Endothelial cell of umbilical vein (primary cell): ENCODE measurements around the gene CYP46A1. TPM values are rescaled to one million over a fixed set of nuclear protein-coding genes. Genes with fewer than 3 reads are reported as not detected.

Experiments
- BruUV-seq: library from RNA; stranded (reverse); fragments of 400-500 nt; replicated peaks from 2 replicates; lab custom pipeline; 2021; lab: Mats Ljungman, UMichigan
- CTCF ChIA-PET: fragments of 300-600, 350-600 bp; sonication (Branson Sonifier 250); formaldehyde crosslinking; loops from one replicate; lab custom pipeline; 2021; ENCODE audit warnings: antibody characterized with exemption, inconsistent platforms; lab: Charles Lee
- POLR2A ChIA-PET: fragments of 300-600, 350-600 bp; sonication (Branson Sonifier 250); formaldehyde crosslinking; loops from one replicate; lab custom pipeline; 2021; ENCODE audit warnings: antibody characterized with exemption, inconsistent platforms; lab: Charles Lee
- DNase-seq: peaks from one replicate; pipeline ENCODE4 v3.0.0-alpha.2; 2011; ENCODE audit warnings: low read depth, low spot score
- FAIRE-seq: peaks from 2 replicates; lab custom pipeline; 2011; peaks lifted over from hg19 to GRCh38; lab: Jason Lieb, UNC
- H2AFZ ChIP-seq: 2 replicates; pipeline ENCODE4 v1.6.0; 2012; ENCODE audit warnings: low read depth, low read length, control low read depth, inconsistent platforms
- H3K27ac ChIP-seq: 2 replicates; pipeline ENCODE4 v1.5.1; 2011; ENCODE audit warnings: low read depth, mild to moderate bottlenecking, control low read depth, low read length, moderate library complexity; ENCODE audit not compliant: insufficient read depth
- H3K27me3 ChIP-seq, 2 experiments: 2 replicates each; pipeline versions ENCODE4 v1.6.0 to v1.6.1; 2011; ENCODE audit warnings: low read length in 2 of 2, mixed read lengths in 1 of 2; ENCODE audit not compliant: control insufficient read depth in 2 of 2, insufficient read depth in 2 of 2
- H3K36me3 ChIP-seq, 2 experiments: 2 replicates in 1 of 2; 3 replicates in 1 of 2; pipeline ENCODE4 v1.5.1; 2011; ENCODE audit warnings: low read length in 2 of 2, mild to moderate bottlenecking in 1 of 2, moderate library complexity in 1 of 2; ENCODE audit not compliant: control insufficient read depth in 2 of 2, insufficient read depth in 2 of 2; ENCODE audit errors: extremely low read depth in 1 of 2
- H3K4me1 ChIP-seq: 3 replicates; pipeline ENCODE4 v1.5.1; 2011; ENCODE audit warnings: mild to moderate bottlenecking, low read length; ENCODE audit not compliant: control insufficient read depth, insufficient read depth; ENCODE audit errors: extremely low read depth
- H3K4me2 ChIP-seq: 2 replicates; pipeline ENCODE4 v1.6.1; 2011; ENCODE audit warnings: low read length, control low read depth, mixed read lengths; ENCODE audit not compliant: insufficient read depth
- H3K4me3 ChIP-seq, 3 experiments: fragments of 200-600 bp in 1 of 3; sonication (generic), shearing (Covaris generic) in 1 of 3; replicated peaks in 1 of 3; 2 replicates each; pipeline ENCODE4 v1.5.1; 2011 to 2016; ENCODE audit warnings: control low read depth in 3 of 3, low read length in 3 of 3, mild to moderate bottlenecking in 2 of 3, inconsistent platforms in 1 of 3, low read depth in 1 of 3, moderate library complexity in 1 of 3; ENCODE audit not compliant: insufficient read depth in 1 of 3
- H3K79me2 ChIP-seq: 2 replicates; pipeline ENCODE4 v1.6.0; 2012; ENCODE audit warnings: low read length, inconsistent platforms; ENCODE audit not compliant: control insufficient read depth, insufficient read depth
- H3K9ac ChIP-seq: replicated peaks from 2 replicates; pipeline ENCODE3; 2011; ENCODE audit warnings: low read length, control low read depth; ENCODE audit not compliant: insufficient read depth; ENCODE audit errors: extremely low read depth
- H3K9me1 ChIP-seq: replicated peaks from 3 replicates; pipeline ENCODE4 v1.6.0; 2011; ENCODE audit warnings: mild to moderate bottlenecking, low read length; ENCODE audit not compliant: control insufficient read depth, insufficient read depth; ENCODE audit errors: extremely low read depth
- H3K9me3 ChIP-seq: replicated peaks from 2 replicates; pipeline ENCODE4 v1.5.1; 2012; ENCODE audit warnings: low read length, inconsistent platforms; ENCODE audit not compliant: control insufficient read depth, insufficient read depth
- H4K20me1 ChIP-seq: replicated peaks from 2 replicates; pipeline ENCODE3; 2011; ENCODE audit warnings: mild to moderate bottlenecking, low read length; ENCODE audit not compliant: control insufficient read depth, insufficient read depth; ENCODE audit errors: extremely low read depth
- EZH2 ChIP-seq: IDR thresholded peaks from 2 replicates; pipeline ENCODE4 v1.6.1; 2012; ENCODE audit warnings: borderline replicate concordance, low read depth, mild to moderate bottlenecking, moderate library complexity, low read length, inconsistent platforms; ENCODE audit not compliant: severe bottlenecking
- FOS ChIP-seq: IDR thresholded peaks from 2 replicates; pipeline ENCODE4 v1.6.1; 2011; ENCODE audit warnings: mild to moderate bottlenecking, low read length, moderate library complexity, borderline replicate concordance; ENCODE audit not compliant: insufficient read depth
- GATA2 ChIP-seq: IDR thresholded peaks from 2 replicates; pipeline ENCODE4 v1.7.0; 2011; ENCODE audit warnings: low read depth, mild to moderate bottlenecking, moderate library complexity, mixed read lengths, low read length; ENCODE audit not compliant: insufficient read length, insufficient read depth
- JUN ChIP-seq: IDR thresholded peaks from 2 replicates; pipeline ENCODE4 v1.6.1; 2011; ENCODE audit warnings: borderline replicate concordance, low read depth; ENCODE audit not compliant: insufficient read length, insufficient read depth
- MYC ChIP-seq: IDR thresholded peaks from one replicate; pipeline ENCODE4 v1.6.1; 2011; ENCODE audit warnings: mild to moderate bottlenecking, low read depth, low read length
- POLR2A ChIP-seq: IDR thresholded peaks from 2 replicates; pipeline ENCODE4 v1.6.1; 2012; ENCODE audit warnings: low read depth, mild to moderate bottlenecking, control low read depth, low read length
- POLR2AphosphoS5 ChIP-seq: IDR thresholded peaks from 2 replicates; pipeline ENCODE4 v1.6.1; 2012; ENCODE audit warnings: low read depth, mild to moderate bottlenecking, control low read depth, low read length, moderate library complexity; ENCODE audit not compliant: insufficient read depth
- dilution Hi-C: fragments of 300-500 bp; cut with MboI; formaldehyde crosslinking; loops from one replicate; pipeline ENCODE4 v1.15.0; 2019; ENCODE audit warnings: low sequenced_read_pairs; ENCODE audit not compliant: extremely low pct_ligation_motif_present
- intact Hi-C: fragments of 100-400 bp; cut with micrococcal nuclease; formaldehyde crosslinking; loops from one replicate; pipeline ENCODE4 v1.10.0; 2022
- polyA plus RNA-seq, 4 experiments: library from polyadenylated mRNA; depleted of rRNA in 3 of 4; stranded (reverse) in 3 of 4; unstranded in 1 of 4; fragments of >200 nt; gene quantifications; 2 replicates each; pipeline versions ENCODE4 v1.2.1 to v1.2.3, GENCODE V29; 2011 to 2012; ENCODE audit warnings: missing spikeins in 1 of 4
- total RNA-seq: library from RNA; stranded (reverse); gene quantifications from 2 replicates; pipeline ENCODE4 v1.2.3, GENCODE V29; 2021
- TF ChIP-seq, protein P1 (sequence below): IDR thresholded peaks from 2 replicates; pipeline ENCODE4 v1.6.1; 2011; ENCODE audit not compliant: insufficient read depth, insufficient read length
- TF ChIP-seq, protein P2 (sequence below), 2 donors: IDR thresholded peaks; 1 replicate in 1 of 2; 2 replicates in 1 of 2; pipeline ENCODE4 v1.5.1; 2011; ENCODE audit warnings: low read length in 2 of 2, mild to moderate bottlenecking in 2 of 2, moderate library complexity in 2 of 2, control low read depth in 1 of 2, inconsistent platforms in 1 of 2, low read depth in 1 of 2; ENCODE audit not compliant: insufficient read depth in 1 of 2; ENCODE audit errors: extremely low read depth in 1 of 2

CYP46A1 gene
- total and polyA plus RNA-seq, 2 donors (not counting 3 experiments of a cell fraction or from before 2014, with no cell fraction given) = 0.03 to 0.24 TPM

DNA sequence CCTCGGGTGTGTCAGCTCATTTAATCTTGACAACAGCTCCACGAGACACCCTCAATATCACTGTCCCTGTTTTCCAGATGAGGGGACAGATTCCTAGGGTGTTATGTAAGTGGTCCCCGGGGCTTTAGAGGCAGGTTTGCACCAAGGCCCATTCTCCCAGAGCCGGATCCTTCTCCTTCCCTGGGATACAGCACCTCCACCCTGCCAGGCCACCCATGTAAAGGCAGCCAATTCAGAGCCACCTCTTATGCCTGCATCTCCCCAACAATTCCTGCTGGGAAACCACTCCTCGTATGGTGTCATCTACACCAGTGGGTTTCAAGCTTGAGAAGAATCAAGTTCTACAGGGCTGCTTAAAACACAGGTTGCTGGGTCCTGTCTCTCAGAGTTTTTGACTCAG lies 4.1 kb upstream of the CYP46A1 start:
- FAIRE-seq (no peak), DNase-seq (no peak)
- Histone ChIP-seq H3K79me2 (no peaks in the 10 kb centered on the region), H2AFZ (no peak overlapping the region), H3K4me3 (no peak overlapping the region), H3K9ac (no peak overlapping the region), H4K20me1 (no peaks in the 10 kb centered on the region), H3K27me3 (peaks cover 7 to 10% of the 10 kb centered on the region in 2 experiments), H3K4me2 (no peak overlapping the region), H3K9me1 (no peaks in the 10 kb centered on the region), H3K27ac (no peak overlapping the region), H3K36me3 (no peaks in the 10 kb centered on the region), H3K9me3 (no peaks in the 10 kb centered on the region), H3K4me1 (peaks cover 8% of the 10 kb centered on the region)
- CTCF ChIA-PET = interaction anchor here (1.1 to 3.3 kb wide), 4 partner anchors 8 to 219 kb away, joined by 5 to 11 read pairs (median 5); no protein-coding TSS in a partner anchor
- no TSS peak for BruUV-seq
- POLR2A ChIA-PET = no interaction called here
- no peak for TF ChIP-seq EZH2
- intact Hi-C loops = loop anchor here (5.0 kb wide), 1 partner anchor 52 kb away; no protein-coding TSS in a partner anchor
- dilution Hi-C loops = no loop called here

DNA sequence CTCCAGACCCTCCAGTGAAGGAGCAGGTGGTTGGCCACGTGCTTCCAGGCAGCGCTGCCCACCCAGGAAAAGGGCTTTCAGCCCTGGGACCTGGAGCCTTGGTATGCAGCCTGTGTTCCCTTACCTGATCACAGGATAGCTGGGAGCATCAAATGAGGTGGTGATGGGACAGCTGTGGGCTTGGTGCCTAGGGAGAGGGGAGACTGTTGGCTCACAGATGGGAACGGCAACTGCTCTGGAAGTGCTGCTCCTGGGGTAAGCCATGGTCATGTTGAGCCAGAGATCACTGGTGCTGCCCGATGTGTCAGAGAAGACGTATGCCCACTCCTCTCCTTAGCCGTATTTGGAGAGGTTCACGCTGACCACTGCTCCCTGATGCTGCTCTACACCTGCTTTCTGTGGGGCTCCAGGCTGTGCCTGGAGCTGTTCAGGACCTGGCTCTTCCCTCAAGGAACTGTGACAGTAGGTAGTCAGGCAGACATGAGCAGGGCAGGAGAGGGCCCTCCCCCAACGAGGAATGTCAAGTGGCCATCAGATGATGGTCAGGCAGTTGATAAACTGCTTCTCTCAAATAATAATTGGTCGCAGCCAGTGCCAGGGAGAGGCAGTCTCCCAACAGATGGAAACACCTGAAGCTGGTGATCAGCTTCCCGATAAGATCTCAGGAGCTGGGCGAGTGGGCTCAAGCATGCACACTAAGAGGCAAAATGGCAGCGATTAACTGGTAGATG lies 2.8 kb upstream of the CYP46A1 start:
- no peak for FAIRE-seq
- TF ChIP-seq, protein P1, sequence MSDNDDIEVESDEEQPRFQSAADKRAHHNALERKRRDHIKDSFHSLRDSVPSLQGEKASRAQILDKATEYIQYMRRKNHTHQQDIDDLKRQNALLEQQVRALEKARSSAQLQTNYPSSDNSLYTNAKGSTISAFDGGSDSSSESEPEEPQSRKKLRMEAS = no peak
- no peak for TF ChIP-seq JUN
- TF ChIP-seq, protein P2, sequence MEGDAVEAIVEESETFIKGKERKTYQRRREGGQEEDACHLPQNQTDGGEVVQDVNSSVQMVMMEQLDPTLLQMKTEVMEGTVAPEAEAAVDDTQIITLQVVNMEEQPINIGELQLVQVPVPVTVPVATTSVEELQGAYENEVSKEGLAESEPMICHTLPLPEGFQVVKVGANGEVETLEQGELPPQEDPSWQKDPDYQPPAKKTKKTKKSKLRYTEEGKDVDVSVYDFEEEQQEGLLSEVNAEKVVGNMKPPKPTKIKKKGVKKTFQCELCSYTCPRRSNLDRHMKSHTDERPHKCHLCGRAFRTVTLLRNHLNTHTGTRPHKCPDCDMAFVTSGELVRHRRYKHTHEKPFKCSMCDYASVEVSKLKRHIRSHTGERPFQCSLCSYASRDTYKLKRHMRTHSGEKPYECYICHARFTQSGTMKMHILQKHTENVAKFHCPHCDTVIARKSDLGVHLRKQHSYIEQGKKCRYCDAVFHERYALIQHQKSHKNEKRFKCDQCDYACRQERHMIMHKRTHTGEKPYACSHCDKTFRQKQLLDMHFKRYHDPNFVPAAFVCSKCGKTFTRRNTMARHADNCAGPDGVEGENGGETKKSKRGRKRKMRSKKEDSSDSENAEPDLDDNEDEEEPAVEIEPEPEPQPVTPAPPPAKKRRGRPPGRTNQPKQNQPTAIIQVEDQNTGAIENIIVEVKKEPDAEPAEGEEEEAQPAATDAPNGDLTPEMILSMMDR (IDR thresholded peaks at IDR 0.05; ENCODE audit: extremely low read depth in 1 of 2, insufficient read depth in 1 of 2, low read depth in 1 of 2, low read length in 2 of 2) = no peak
- no peak for TF ChIP-seq MYC
- TF ChIP-seq POLR2AphosphoS5 = no peak
- TF ChIP-seq FOS = no peak
- TF ChIP-seq GATA2 = no peak
- no peak for TF ChIP-seq EZH2
- TF ChIP-seq POLR2A = no peak
- Histone ChIP-seq H3K9me1 (no peaks in the 10 kb centered on the region), H3K27ac (no peak overlapping the region), H3K4me2 (no peak overlapping the region), H3K9me3 (no peaks in the 10 kb centered on the region), H4K20me1 (no peaks in the 10 kb centered on the region), H2AFZ (no peak overlapping the region), H3K36me3 (no peaks in the 10 kb centered on the region), H3K9ac (no peak overlapping the region), H3K27me3 (peaks cover under 1 to 5% of the 10 kb centered on the region in 2 experiments), H3K4me1 (peaks cover 8% of the 10 kb centered on the region), H3K79me2 (no peaks in the 10 kb centered on the region), H3K4me3 (no peak overlapping the region)
- dilution Hi-C loops (no loop called here), intact Hi-C loops (loop anchor here (5.0 kb wide), 1 partner anchor 51 kb away; no protein-coding TSS in a partner anchor)
- CTCF ChIA-PET = interaction anchor here (1.2 to 4.5 kb wide), 7 partner anchors 129 to 266 kb away, joined by 3 to 27 read pairs (median 11); no protein-coding TSS in a partner anchor
- POLR2A ChIA-PET = no interaction called here
- no TSS peak for BruUV-seq
- no peak for DNase-seq
